LNCAP (cell line): ENCODE results near the gene TNFRSF8.

Experiments
- CTCF ChIP-seq: fragments of 450-650 bp; IDR thresholded peaks from 2 replicates; pipeline ENCODE4 v1.5.1; 2017; ENCODE audit warnings: mild to moderate bottlenecking

TNFRSF8 gene

GRCh38 chr1:12034381-12034801 lies 28.7 kb upstream of the TNFRSF8 start:
- no peak for TF ChIP-seq CTCF

GRCh38 chr1:12035312-12035711 lies 27.8 kb upstream of the TNFRSF8 start:
- TF ChIP-seq CTCF: no peak

- TF ChIP-seq CTCF: no peak
Observed at GRCh38 chr1:12037486-12038355, 25.4 kb upstream of the TNFRSF8 start.

GRCh38 chr1:12038356-12039163 lies 24.5 kb upstream of the TNFRSF8 start:
- no peak for TF ChIP-seq CTCF

- TF ChIP-seq CTCF: no peak
Observed at GRCh38 chr1:12039164-12039525, 24.0 kb upstream of the TNFRSF8 start.

GRCh38 chr1:12040457-12041051 lies 22.5 kb upstream of the TNFRSF8 start:
- no peak for TF ChIP-seq CTCF

GRCh38 chr1:12046749-12047119 lies 16.4 kb upstream of the TNFRSF8 start:
- no peak for TF ChIP-seq CTCF
